Neural cell (in vitro differentiated cells): ENCODE data around the gene ARHGEF7. TPM values are rescaled to one million over a fixed set of nuclear protein-coding genes. Genes with fewer than 3 reads are reported as not detected.

ENCODE experiments used
- H2AFZ ChIP-seq: fragments of 200-600, 300-800 bp; sonication (generic), shearing (Covaris generic); 2 replicates; pipeline ENCODE4 v1.6.0; 2014; ENCODE audit warnings: low read depth, mild to moderate bottlenecking, antibody characterized with exemption, low read length, moderate library complexity
- H3F3A ChIP-seq: fragments of 200-600 bp; shearing (Covaris generic); 2 replicates; pipeline ENCODE4 v1.6.1; 2016; ENCODE audit warnings: mild to moderate bottlenecking, moderate library complexity, mixed read lengths, antibody characterized with exemption, low read length; ENCODE audit not compliant: insufficient read depth, poor library complexity, severe bottlenecking
- H3K27ac ChIP-seq: fragments of 200-600, 300-800 bp; sonication (generic), shearing (Covaris generic); 2 replicates; pipeline ENCODE4 v1.5.1; 2014; ENCODE audit warnings: mild to moderate bottlenecking, low read length, moderate library complexity
- H3K27me3 ChIP-seq: fragments of 300-800, 200-600 bp; sonication (generic), shearing (Covaris generic); 2 replicates; pipeline ENCODE4 v1.6.0; 2014; ENCODE audit warnings: mild to moderate bottlenecking, low read depth, low read length, moderate library complexity; ENCODE audit not compliant: insufficient read depth
- H3K36me3 ChIP-seq: fragments of 300-800, 200-600 bp; sonication (generic), shearing (Covaris generic); 2 replicates; pipeline ENCODE4 v1.5.1; 2014; ENCODE audit warnings: mild to moderate bottlenecking, antibody characterized with exemption, low read length, moderate library complexity; ENCODE audit not compliant: insufficient read depth
- H3K4me2 ChIP-seq: fragments of 300-800, 200-600 bp; sonication (generic), shearing (Covaris generic); 2 replicates; pipeline ENCODE4 v1.6.0; 2014; ENCODE audit warnings: mild to moderate bottlenecking, low read length
- H3K4me3 ChIP-seq: fragments of 300-800, 200-600 bp; sonication (generic), shearing (Covaris generic); 2 replicates; pipeline ENCODE4 v1.5.1; 2014; ENCODE audit warnings: mild to moderate bottlenecking, low read length, moderate library complexity
- H3K79me2 ChIP-seq: fragments of 200-600 bp; shearing (Covaris generic); replicated peaks from 2 replicates; pipeline ENCODE4 v1.6.0; 2014; ENCODE audit warnings: mild to moderate bottlenecking, low read length, moderate library complexity; ENCODE audit not compliant: insufficient read depth
- H3K9ac ChIP-seq: fragments of 300-800, 200-600 bp; sonication (generic), shearing (Covaris generic); 2 replicates; pipeline ENCODE4 v1.6.1; 2016; ENCODE audit warnings: mild to moderate bottlenecking, low read length, mixed read lengths
- H3K9me2 ChIP-seq: fragments of 200-600 bp; shearing (Covaris generic); 2 replicates; pipeline ENCODE4 v1.6.1; 2016; ENCODE audit warnings: mild to moderate bottlenecking, low read length, mixed read lengths; ENCODE audit not compliant: insufficient read depth
- H3K9me3 ChIP-seq: fragments of 200-600, 300-800 bp; sonication (generic), shearing (Covaris generic); 2 replicates; pipeline ENCODE4 v1.6.1; 2016; ENCODE audit warnings: mild to moderate bottlenecking, mixed run types, low read length, moderate library complexity, mixed read lengths
- H4K20me1 ChIP-seq: fragments of 200-600 bp; shearing (Covaris generic); 2 replicates; pipeline ENCODE4 v1.6.1; 2016; ENCODE audit warnings: mild to moderate bottlenecking, mixed run types; ENCODE audit not compliant: insufficient read depth
- EP300 ChIP-seq: fragments of 450-650 bp; conservative IDR thresholded peaks from 2 replicates; pipeline ENCODE4 v1.6.1; 2014; ENCODE audit warnings: antibody characterized with exemption, mild to moderate bottlenecking, moderate library complexity; ENCODE audit not compliant: poor library complexity, severe bottlenecking
- EZH2 ChIP-seq: fragments of 200-600, 300-800 bp; shearing (Covaris generic), sonication (generic); IDR thresholded peaks from 2 replicates; pipeline ENCODE4 v1.6.1; 2014; ENCODE audit warnings: antibody characterized with exemption, low read length, borderline replicate concordance, mild to moderate bottlenecking; ENCODE audit not compliant: insufficient read depth, poor library complexity, severe bottlenecking
- MXI1 ChIP-seq: fragments of 450-650 bp; conservative IDR thresholded peaks from 2 replicates; pipeline ENCODE4 v1.6.1; 2014; ENCODE audit warnings: antibody characterized with exemption, mild to moderate bottlenecking; ENCODE audit not compliant: poor library complexity, severe bottlenecking
- POLR2AphosphoS5 ChIP-seq: IDR thresholded peaks from 2 replicates; pipeline ENCODE4 v1.6.1; 2012
- RAD21 ChIP-seq: fragments of 450-650 bp; conservative IDR thresholded peaks from 2 replicates; pipeline ENCODE4 v1.6.1; 2014; ENCODE audit warnings: antibody characterized with exemption, mild to moderate bottlenecking, moderate library complexity
- SMC3 ChIP-seq: fragments of 450-650 bp; conservative IDR thresholded peaks from 2 replicates; pipeline ENCODE4 v1.6.1; 2014; ENCODE audit warnings: antibody characterized with exemption, mild to moderate bottlenecking, moderate library complexity; ENCODE audit not compliant: poor library complexity
- TAF1 ChIP-seq: IDR thresholded peaks from 2 replicates; pipeline ENCODE4 v1.6.1; 2012; ENCODE audit warnings: low read depth
- polyA plus RNA-seq: library from polyadenylated mRNA; depleted of rRNA; stranded (reverse); fragments of >200 nt; gene quantifications from 2 replicates; pipeline ENCODE4 v1.2.3, GENCODE V29; 2014
- TF ChIP-seq, protein P1 (sequence below): IDR thresholded peaks from 2 replicates; pipeline ENCODE4 v1.6.1; 2012; ENCODE audit warnings: borderline replicate concordance
- TF ChIP-seq, protein P2 (sequence below): fragments of 450-650 bp; IDR thresholded peaks from 2 replicates; pipeline ENCODE4 v1.5.1; 2014; ENCODE audit warnings: antibody characterized with exemption, mild to moderate bottlenecking, moderate library complexity; ENCODE audit not compliant: poor library complexity, severe bottlenecking

ARHGEF7 gene
- polyA plus RNA-seq, 1 donor from 2014 or later, result 155 TPM

DNA sequence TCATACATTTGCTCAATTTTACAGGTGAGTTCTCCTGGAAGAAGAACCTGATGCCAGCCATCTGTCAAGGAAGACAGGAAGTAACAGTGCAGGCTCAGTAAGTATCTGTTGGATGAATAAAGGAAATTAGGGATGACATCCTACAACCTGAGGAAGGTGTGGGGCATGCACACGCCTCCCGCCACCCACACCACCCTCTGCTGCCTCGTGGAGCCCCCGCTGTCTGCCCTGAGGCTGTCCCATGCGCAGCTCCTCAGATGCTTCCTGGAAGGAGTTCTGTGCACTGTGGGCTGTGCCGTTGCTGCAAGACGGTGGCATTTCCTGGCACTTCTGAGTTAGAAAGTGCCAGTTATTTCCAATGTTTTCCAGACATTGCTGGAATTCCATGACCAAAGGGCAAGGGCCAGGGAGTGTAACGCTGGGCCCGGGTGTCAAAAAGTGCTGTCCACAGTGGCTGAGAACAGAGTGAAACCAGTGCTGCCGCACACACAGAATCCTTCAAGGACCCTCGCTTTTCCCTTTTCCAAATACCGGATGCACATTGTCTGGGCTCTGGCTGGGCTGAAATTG lies 201.1 kb downstream of the ARHGEF7 start:
- no peak overlapping the region for H2AFZ ChIP-seq
- H3F3A ChIP-seq, result no peaks in the 10 kb centered on the region
- H3K27ac ChIP-seq, result no peak overlapping the region
- no peak overlapping the region for H3K4me3 ChIP-seq
- no peak overlapping the region for H3K4me2 ChIP-seq
- H3K9ac ChIP-seq, result no peak overlapping the region
- H3K79me2 ChIP-seq, result no peaks in the 10 kb centered on the region
- H3K9me3 ChIP-seq, result peaks cover 9% of the 10 kb centered on the region
- H3K36me3 ChIP-seq, result peaks cover 7% of the 10 kb centered on the region
- H4K20me1 ChIP-seq, result no peaks in the 10 kb centered on the region
- H3K9me2 ChIP-seq, result no peaks in the 10 kb centered on the region
- TF ChIP-seq EP300 (no peak), SMC3 (no peak), RAD21 (no peak), MXI1 (no peak)
- H3K27me3 ChIP-seq, result no peaks in the 10 kb centered on the region

DNA sequence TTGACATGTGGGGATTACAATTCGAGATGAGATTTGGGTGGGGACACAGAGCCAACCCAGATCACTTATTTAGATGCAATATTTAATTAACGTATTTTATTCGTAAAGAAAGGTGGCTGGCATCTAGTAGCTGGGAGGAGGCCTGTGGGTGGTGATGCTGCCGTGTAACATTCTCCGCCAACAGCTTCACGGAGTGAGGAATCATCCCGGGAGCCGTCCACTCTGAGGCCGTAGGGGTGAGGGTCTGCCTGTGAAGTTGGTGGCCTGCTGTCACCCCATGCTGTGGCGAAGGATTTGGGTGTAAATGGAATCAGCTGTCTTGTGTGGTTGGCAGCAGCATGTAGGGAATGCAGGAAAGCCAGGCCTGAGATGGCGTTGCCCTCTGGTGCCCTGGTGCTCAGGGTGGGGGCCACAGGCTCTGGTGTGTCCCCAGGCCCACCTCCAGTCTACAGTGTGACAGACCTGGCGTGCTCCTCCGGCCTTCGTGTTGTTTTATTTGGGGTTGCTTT lies 202.0 kb downstream of the ARHGEF7 start:
- no peaks in the 10 kb centered on the region for H4K20me1 ChIP-seq
- peaks cover 9% of the 10 kb centered on the region for H3K9me3 ChIP-seq
- H3K27me3 ChIP-seq, result no peaks in the 10 kb centered on the region
- no peak overlapping the region for H3K4me3 ChIP-seq
- H3K36me3 ChIP-seq, result peaks cover 5% of the 10 kb centered on the region
- H3F3A ChIP-seq, result no peaks in the 10 kb centered on the region
- H3K9me2 ChIP-seq, result no peaks in the 10 kb centered on the region
- TF ChIP-seq, protein P1, sequence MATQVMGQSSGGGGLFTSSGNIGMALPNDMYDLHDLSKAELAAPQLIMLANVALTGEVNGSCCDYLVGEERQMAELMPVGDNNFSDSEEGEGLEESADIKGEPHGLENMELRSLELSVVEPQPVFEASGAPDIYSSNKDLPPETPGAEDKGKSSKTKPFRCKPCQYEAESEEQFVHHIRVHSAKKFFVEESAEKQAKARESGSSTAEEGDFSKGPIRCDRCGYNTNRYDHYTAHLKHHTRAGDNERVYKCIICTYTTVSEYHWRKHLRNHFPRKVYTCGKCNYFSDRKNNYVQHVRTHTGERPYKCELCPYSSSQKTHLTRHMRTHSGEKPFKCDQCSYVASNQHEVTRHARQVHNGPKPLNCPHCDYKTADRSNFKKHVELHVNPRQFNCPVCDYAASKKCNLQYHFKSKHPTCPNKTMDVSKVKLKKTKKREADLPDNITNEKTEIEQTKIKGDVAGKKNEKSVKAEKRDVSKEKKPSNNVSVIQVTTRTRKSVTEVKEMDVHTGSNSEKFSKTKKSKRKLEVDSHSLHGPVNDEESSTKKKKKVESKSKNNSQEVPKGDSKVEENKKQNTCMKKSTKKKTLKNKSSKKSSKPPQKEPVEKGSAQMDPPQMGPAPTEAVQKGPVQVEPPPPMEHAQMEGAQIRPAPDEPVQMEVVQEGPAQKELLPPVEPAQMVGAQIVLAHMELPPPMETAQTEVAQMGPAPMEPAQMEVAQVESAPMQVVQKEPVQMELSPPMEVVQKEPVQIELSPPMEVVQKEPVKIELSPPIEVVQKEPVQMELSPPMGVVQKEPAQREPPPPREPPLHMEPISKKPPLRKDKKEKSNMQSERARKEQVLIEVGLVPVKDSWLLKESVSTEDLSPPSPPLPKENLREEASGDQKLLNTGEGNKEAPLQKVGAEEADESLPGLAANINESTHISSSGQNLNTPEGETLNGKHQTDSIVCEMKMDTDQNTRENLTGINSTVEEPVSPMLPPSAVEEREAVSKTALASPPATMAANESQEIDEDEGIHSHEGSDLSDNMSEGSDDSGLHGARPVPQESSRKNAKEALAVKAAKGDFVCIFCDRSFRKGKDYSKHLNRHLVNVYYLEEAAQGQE, result no peak
- TF ChIP-seq, protein P2, sequence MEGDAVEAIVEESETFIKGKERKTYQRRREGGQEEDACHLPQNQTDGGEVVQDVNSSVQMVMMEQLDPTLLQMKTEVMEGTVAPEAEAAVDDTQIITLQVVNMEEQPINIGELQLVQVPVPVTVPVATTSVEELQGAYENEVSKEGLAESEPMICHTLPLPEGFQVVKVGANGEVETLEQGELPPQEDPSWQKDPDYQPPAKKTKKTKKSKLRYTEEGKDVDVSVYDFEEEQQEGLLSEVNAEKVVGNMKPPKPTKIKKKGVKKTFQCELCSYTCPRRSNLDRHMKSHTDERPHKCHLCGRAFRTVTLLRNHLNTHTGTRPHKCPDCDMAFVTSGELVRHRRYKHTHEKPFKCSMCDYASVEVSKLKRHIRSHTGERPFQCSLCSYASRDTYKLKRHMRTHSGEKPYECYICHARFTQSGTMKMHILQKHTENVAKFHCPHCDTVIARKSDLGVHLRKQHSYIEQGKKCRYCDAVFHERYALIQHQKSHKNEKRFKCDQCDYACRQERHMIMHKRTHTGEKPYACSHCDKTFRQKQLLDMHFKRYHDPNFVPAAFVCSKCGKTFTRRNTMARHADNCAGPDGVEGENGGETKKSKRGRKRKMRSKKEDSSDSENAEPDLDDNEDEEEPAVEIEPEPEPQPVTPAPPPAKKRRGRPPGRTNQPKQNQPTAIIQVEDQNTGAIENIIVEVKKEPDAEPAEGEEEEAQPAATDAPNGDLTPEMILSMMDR, result no peak
- no peak for TF ChIP-seq MXI1
- no peak for TF ChIP-seq POLR2AphosphoS5
- TF ChIP-seq RAD21, result no peak
- no peak for TF ChIP-seq TAF1
- no peak for TF ChIP-seq EP300
- TF ChIP-seq SMC3, result no peak
- no peak for TF ChIP-seq EZH2
- H3K79me2 ChIP-seq, result no peaks in the 10 kb centered on the region
- no peak overlapping the region for H3K9ac ChIP-seq
- H3K4me2 ChIP-seq, result no peak overlapping the region
- H2AFZ ChIP-seq, result no peak overlapping the region
- no peak overlapping the region for H3K27ac ChIP-seq
